WTC11 (cell line): ENCODE data around the gene MS4A6A. TPM values are rescaled to one million over a fixed set of nuclear protein-coding genes. Genes with fewer than 3 reads are reported as not detected.
"Not testable (repeated sequence)": the region's sequence is repeated elsewhere in the genome, so short reads cannot be mapped to it uniquely, and the experiment has no call there.

Source experiments
- ATAC-seq: fragments of 200-7000 bp; cut with Tn5 transposase; 2 replicates; pipeline ENCODE4 v1.10.0; 2021; ENCODE audit warnings: mild to moderate bottlenecking, moderate library complexity
- CTCF ChIA-PET: fragments of 300-600 bp; sonication (Branson Sonifier 250); formaldehyde crosslinking; loops from one replicate; lab custom pipeline; 2021; ENCODE audit warnings: antibody characterized with exemption; lab: Charles Lee
- POLR2A ChIA-PET: fragments of 350-600 bp; sonication (Branson Sonifier 250); formaldehyde crosslinking; loops from one replicate; lab custom pipeline; 2021; ENCODE audit warnings: antibody characterized with exemption; lab: Charles Lee
- DNase-seq: peaks from one replicate; pipeline ENCODE4 v3.0.0; 2021; ENCODE audit warnings: low spot score
- H3K27ac Mint-ChIP-seq: 2 replicates; pipeline ENCODE4 v1.8.0; 2021; ENCODE audit warnings: mixed read lengths
- H3K27me3 Mint-ChIP-seq: 2 replicates; pipeline ENCODE4 v1.8.0; 2021; ENCODE audit warnings: low read depth, mild to moderate bottlenecking, moderate library complexity, mixed read lengths
- H3K36me3 Mint-ChIP-seq: 2 replicates; pipeline ENCODE4 v1.8.0; 2021; ENCODE audit warnings: mixed read lengths
- H3K4me1 Mint-ChIP-seq: 2 replicates; pipeline ENCODE4 v1.8.0; 2022; ENCODE audit warnings: mixed read lengths
- H3K4me3 Mint-ChIP-seq: 2 replicates; pipeline ENCODE4 v1.8.0; 2021; ENCODE audit warnings: mild to moderate bottlenecking, moderate library complexity, mixed read lengths
- H3K9me3 Mint-ChIP-seq: 2 replicates; pipeline ENCODE4 v1.8.0; 2021; ENCODE audit warnings: mixed read lengths
- SOX15 ChIP-seq: fragments of 250-450 bp; sonication (Bioruptor Pico); IDR thresholded peaks from 2 replicates; pipeline ENCODE4 v1.9.0; 2021; ENCODE audit warnings: mild to moderate bottlenecking
- total RNA-seq: library from RNA; stranded (reverse); gene quantifications from 3 replicates; pipeline ENCODE4 v1.2.3, GENCODE V29; 2021
- TF ChIP-seq, protein P1 (sequence below): fragments of 200-600 bp; IDR thresholded peaks from 2 replicates; pipeline ENCODE4 v1.8.0; 2022; ENCODE audit warnings: antibody characterized with exemption
- TF ChIP-seq, protein P2 (sequence below): sonication (generic); formaldehyde crosslinking; IDR thresholded peaks from 2 replicates; pipeline ENCODE4 v1.8.0; 2022; ENCODE audit warnings: mild to moderate bottlenecking, missing genetic modification reagents
- TF ChIP-seq, protein P3 (sequence below): fragments of 250-450 bp; sonication (Bioruptor Pico); IDR thresholded peaks from 2 replicates; pipeline ENCODE4 v1.9.0; 2021; ENCODE audit warnings: mild to moderate bottlenecking, borderline replicate concordance

MS4A6A gene
- total RNA-seq, 1 experiment from 2014 or later, result 0.39 TPM

DNA sequence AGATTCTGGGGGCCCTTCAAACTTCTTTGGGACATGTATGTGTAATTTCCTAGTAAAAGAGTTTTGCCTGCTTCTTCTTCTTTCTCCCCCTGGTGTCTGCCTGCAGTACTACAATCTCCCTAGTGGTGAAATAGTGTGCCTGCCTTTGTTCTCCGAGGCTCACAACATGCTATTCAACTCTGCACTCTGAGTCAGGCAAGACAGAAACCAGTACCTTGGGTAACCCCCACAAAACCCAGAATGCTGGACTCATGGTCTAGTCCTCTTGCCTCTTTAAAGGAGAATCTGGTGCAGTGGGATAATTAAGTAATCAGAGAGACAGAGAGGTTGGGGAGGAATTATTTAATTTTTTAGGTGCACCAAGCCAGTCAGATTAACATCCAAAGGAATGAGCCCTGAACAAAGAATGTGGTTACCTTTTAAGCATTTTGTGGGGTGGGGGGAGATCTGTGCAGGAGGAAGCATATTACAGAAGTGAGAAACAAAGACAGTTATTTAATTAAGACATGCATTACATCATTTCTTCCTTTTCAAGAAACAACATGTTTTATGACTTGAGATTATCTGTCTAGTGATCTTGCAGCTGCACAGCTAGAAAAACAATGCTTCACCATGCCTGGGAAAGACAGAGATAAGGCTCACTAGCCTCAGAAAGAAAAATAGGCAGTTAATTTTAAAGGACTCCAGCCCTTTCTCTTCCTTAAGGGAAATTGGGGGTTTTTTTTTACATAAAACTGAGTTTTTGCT, 11.0 kb upstream of the MS4A6A start:
- POLR2A ChIA-PET, result no interaction called here
- CTCF ChIA-PET, result interaction anchor here (0.7 to 1.7 kb wide), 3 partner anchors 10 to 363 kb away, joined by 3 to 6 read pairs (median 4); no protein-coding TSS in a partner anchor
- ATAC-seq, result peak; percentile 97

DNA sequence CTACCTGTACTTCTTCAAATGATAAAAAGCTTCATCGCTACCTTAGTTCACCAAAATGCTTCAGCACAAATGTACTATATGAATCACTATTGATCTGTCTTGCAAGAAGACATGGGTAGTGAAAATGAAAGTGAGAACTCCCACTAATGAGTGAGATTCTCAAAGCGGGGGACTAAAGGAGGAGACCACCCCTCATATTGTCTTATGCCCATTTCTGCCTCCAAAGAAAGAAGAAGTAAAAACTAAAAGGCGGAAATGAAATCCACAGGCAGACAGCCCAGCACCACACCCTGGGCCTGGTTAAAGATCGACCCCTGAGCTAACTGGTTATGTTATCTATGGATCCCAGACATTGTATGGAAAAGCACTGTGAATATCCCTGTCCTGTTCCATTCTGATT, 9.7 kb upstream of the MS4A6A start:
- peaks cover 13% of the 10 kb centered on the region for H3K4me1 Mint-ChIP-seq
- POLR2A ChIA-PET, DNase-seq, ATAC-seq, H3K36me3 Mint-ChIP-seq, H3K4me3 Mint-ChIP-seq, H3K27ac Mint-ChIP-seq, H3K27me3 Mint-ChIP-seq: not testable (repeated sequence)
- peaks cover 22% of the 10 kb centered on the region for H3K9me3 Mint-ChIP-seq
- CTCF ChIA-PET, result interaction anchor here (1.7 kb wide), 1 partner anchor 9 kb away, joined by 6 read pairs; no protein-coding TSS in a partner anchor

More for the DNA sequence above, 11.0 kb upstream of the MS4A6A start:
- peaks cover 10% of the 10 kb centered on the region for H3K36me3 Mint-ChIP-seq
- no peak overlapping the region for H3K4me3 Mint-ChIP-seq
- no peak for TF ChIP-seq SOX15 (CRISPR knock-in tag)
- TF ChIP-seq, protein P1, sequence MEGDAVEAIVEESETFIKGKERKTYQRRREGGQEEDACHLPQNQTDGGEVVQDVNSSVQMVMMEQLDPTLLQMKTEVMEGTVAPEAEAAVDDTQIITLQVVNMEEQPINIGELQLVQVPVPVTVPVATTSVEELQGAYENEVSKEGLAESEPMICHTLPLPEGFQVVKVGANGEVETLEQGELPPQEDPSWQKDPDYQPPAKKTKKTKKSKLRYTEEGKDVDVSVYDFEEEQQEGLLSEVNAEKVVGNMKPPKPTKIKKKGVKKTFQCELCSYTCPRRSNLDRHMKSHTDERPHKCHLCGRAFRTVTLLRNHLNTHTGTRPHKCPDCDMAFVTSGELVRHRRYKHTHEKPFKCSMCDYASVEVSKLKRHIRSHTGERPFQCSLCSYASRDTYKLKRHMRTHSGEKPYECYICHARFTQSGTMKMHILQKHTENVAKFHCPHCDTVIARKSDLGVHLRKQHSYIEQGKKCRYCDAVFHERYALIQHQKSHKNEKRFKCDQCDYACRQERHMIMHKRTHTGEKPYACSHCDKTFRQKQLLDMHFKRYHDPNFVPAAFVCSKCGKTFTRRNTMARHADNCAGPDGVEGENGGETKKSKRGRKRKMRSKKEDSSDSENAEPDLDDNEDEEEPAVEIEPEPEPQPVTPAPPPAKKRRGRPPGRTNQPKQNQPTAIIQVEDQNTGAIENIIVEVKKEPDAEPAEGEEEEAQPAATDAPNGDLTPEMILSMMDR, result peak; percentile 73
- TF ChIP-seq, protein P2, sequence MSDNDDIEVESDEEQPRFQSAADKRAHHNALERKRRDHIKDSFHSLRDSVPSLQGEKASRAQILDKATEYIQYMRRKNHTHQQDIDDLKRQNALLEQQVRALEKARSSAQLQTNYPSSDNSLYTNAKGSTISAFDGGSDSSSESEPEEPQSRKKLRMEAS (CRISPR knock-in tag), result no peak
- TF ChIP-seq, protein P3, sequence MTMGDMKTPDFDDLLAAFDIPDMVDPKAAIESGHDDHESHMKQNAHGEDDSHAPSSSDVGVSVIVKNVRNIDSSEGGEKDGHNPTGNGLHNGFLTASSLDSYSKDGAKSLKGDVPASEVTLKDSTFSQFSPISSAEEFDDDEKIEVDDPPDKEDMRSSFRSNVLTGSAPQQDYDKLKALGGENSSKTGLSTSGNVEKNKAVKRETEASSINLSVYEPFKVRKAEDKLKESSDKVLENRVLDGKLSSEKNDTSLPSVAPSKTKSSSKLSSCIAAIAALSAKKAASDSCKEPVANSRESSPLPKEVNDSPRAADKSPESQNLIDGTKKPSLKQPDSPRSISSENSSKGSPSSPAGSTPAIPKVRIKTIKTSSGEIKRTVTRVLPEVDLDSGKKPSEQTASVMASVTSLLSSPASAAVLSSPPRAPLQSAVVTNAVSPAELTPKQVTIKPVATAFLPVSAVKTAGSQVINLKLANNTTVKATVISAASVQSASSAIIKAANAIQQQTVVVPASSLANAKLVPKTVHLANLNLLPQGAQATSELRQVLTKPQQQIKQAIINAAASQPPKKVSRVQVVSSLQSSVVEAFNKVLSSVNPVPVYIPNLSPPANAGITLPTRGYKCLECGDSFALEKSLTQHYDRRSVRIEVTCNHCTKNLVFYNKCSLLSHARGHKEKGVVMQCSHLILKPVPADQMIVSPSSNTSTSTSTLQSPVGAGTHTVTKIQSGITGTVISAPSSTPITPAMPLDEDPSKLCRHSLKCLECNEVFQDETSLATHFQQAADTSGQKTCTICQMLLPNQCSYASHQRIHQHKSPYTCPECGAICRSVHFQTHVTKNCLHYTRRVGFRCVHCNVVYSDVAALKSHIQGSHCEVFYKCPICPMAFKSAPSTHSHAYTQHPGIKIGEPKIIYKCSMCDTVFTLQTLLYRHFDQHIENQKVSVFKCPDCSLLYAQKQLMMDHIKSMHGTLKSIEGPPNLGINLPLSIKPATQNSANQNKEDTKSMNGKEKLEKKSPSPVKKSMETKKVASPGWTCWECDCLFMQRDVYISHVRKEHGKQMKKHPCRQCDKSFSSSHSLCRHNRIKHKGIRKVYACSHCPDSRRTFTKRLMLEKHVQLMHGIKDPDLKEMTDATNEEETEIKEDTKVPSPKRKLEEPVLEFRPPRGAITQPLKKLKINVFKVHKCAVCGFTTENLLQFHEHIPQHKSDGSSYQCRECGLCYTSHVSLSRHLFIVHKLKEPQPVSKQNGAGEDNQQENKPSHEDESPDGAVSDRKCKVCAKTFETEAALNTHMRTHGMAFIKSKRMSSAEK, result no peak
- H3K4me1 Mint-ChIP-seq, result peaks cover 13% of the 10 kb centered on the region
- DNase-seq, result peak; percentile 77
- H3K27ac Mint-ChIP-seq, result no peak overlapping the region
- peaks cover 20% of the 10 kb centered on the region for H3K9me3 Mint-ChIP-seq
- H3K27me3 Mint-ChIP-seq, result no peaks in the 10 kb centered on the region

DNA sequence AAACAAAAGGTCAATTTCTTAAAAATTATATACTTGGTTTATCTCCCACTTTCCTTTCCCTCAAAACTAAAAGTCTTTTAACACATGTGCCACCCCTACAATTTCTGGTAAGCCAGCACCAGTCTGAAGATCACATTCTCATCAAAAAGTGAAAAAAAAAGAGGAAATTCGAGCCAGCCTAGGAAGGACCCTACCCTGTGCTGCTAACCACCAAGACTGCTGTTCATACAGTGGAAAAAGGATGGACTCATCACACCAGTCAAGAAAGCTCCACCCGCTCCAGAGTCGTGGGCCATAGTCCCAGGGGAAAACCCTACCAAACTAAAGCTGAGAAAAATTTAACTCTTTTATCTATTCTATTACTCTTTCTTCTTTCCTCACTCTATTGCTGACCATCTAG, 5.6 kb upstream of the MS4A6A start:
- CTCF ChIA-PET, POLR2A ChIA-PET, H3K4me3 Mint-ChIP-seq, H3K27ac Mint-ChIP-seq, H3K27me3 Mint-ChIP-seq, DNase-seq, ATAC-seq: not testable (repeated sequence)
- Mint-ChIP-seq H3K4me1 (peaks cover 10% of the 10 kb centered on the region; the same call in 1 of the 2 replicates), H3K36me3 (peaks cover 21% of the 10 kb centered on the region), H3K9me3 (peaks cover 40% of the 10 kb centered on the region)

DNA sequence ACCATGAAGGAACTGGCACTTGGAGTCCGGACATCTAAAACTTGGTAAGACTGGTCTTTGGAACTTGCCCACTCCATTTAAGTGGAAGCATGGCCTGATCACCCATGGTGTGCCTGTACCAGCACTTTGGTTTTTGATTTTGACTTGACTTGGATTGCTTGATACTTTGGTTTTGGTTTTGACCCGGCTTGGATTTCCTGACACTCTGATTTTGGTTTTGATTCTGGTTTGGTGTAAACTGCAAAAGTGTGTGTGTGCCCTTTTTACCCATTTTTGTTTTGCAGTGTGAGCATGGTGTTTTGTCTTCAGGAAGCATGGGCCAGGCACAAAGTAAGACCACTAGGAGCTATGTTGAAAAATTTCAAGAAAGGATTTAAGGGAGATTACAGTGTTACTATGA, 3.2 kb upstream of the MS4A6A start:
- H3K36me3 Mint-ChIP-seq, result peaks cover 12% of the 10 kb centered on the region
- H3K4me1 Mint-ChIP-seq, result peaks cover 10% of the 10 kb centered on the region; the same call in 1 of the 2 replicates
- ATAC-seq, POLR2A ChIA-PET, DNase-seq, H3K27ac Mint-ChIP-seq, H3K27me3 Mint-ChIP-seq, CTCF ChIA-PET, H3K4me3 Mint-ChIP-seq: not testable (repeated sequence)
- H3K9me3 Mint-ChIP-seq, result peaks cover 23% of the 10 kb centered on the region

DNA sequence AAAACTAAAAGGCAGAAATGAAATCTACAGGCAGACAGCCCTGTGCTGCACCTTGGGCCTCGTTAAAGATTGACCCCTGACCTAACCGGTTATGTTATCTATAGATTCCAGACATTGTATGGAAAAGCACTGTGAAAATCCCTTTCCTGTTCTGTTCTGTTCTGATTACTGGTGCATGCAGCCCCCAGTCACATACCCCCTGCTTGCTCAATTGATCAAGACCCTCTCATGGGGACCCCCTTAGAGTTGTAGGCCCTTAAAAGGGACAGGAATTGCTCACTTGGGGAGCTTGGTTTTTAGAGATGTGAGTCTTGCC, 2.6 kb upstream of the MS4A6A start:
- H3K27ac Mint-ChIP-seq, CTCF ChIA-PET, POLR2A ChIA-PET, ATAC-seq, H3K27me3 Mint-ChIP-seq, DNase-seq, H3K4me3 Mint-ChIP-seq: not testable (repeated sequence)
- Mint-ChIP-seq H3K4me1 (peaks cover 10% of the 10 kb centered on the region; the same call in 1 of the 2 replicates), H3K36me3 (peaks cover 12% of the 10 kb centered on the region), H3K9me3 (peaks cover 23% of the 10 kb centered on the region)
